GM18508 (cell line): Measurements from ENCODE around the gene ZNF318.
"Not testable (repeated sequence)": the region's sequence is repeated elsewhere in the genome, so short reads cannot be mapped to it uniquely, and the experiment has no call there.

Source experiments
- ATAC-seq: cut with Tn5 transposase; IDR thresholded peaks from one replicate; pipeline ENCODE4 v1.9.1; 2021; ENCODE audit warnings: moderate number of reproducible peaks; ENCODE audit not compliant: insufficient read depth, unreplicated experiment

ZNF318 gene

GRCh38 chr6:43347444-43347843, 22.0 kb downstream of the ZNF318 start:
- no peak for ATAC-seq

- no peak for ATAC-seq
Measured at GRCh38 chr6:43347021-43347420, 22.4 kb downstream of the ZNF318 start.

- not testable (repeated sequence) for ATAC-seq
Measured at GRCh38 chr6:43346243-43346642, 23.2 kb downstream of the ZNF318 start.

- ATAC-seq: peak; percentile 51
Measured at GRCh38 chr6:43339168-43339567, 30.3 kb downstream of the ZNF318 start.

- no peak for ATAC-seq
Measured at GRCh38 chr6:43338243-43338642, 31.2 kb downstream of the ZNF318 start.

GRCh38 chr6:43336382-43336781, 33.1 kb downstream of the ZNF318 start:
- no peak for ATAC-seq

GRCh38 chr6:43335469-43335868, 34.0 kb downstream of the ZNF318 start:
- no peak for ATAC-seq

- ATAC-seq: no peak
Measured at GRCh38 chr6:43334466-43335095, 34.9 kb downstream of the ZNF318 start.

GRCh38 chr6:43331891-43332290, 37.6 kb downstream of the ZNF318 start:
- no peak for ATAC-seq

GRCh38 chr6:43331470-43331869, 38.0 kb downstream of the ZNF318 start:
- ATAC-seq: no peak

GRCh38 chr6:43328528-43328927, 40.9 kb downstream of the ZNF318 start:
- ATAC-seq: no peak

GRCh38 chr6:43325876-43326275, 43.6 kb downstream of the ZNF318 start:
- ATAC-seq: no peak

GRCh38 chr6:43318011-43318410, 51.4 kb downstream of the ZNF318 start:
- ATAC-seq: no peak

GRCh38 chr6:43313813-43314212, 55.6 kb downstream of the ZNF318 start:
- ATAC-seq: no peak

GRCh38 chr6:43311666-43312065, 57.8 kb downstream of the ZNF318 start:
- no peak for ATAC-seq

GRCh38 chr6:43310624-43311023, 58.8 kb downstream of the ZNF318 start:
- no peak for ATAC-seq

GRCh38 chr6:43310134-43310533, 59.3 kb downstream of the ZNF318 start:
- ATAC-seq: no peak

GRCh38 chr6:43308990-43309477, 60.4 kb downstream of the ZNF318 start:
- no peak for ATAC-seq

GRCh38 chr6:43308101-43308989, 61.1 kb downstream of the ZNF318 start, which contains the start of gene CRIP3:
TSS of gene CRIP3 (minus strand) at chr6:43308826. CDS start at chr6:43308792, 34 bp downstream.
- ATAC-seq: no peak

- ATAC-seq: no peak
Measured at GRCh38 chr6:43307451-43308100, 61.9 kb downstream of the ZNF318 start.

GRCh38 chr6:43306086-43306485, 63.4 kb downstream of the ZNF318 start:
- ATAC-seq: no peak
